Measurements from ENCODE around the gene FGF12.

- TF ChIP-seq CTCF (IDR thresholded peaks at IDR 0.05), result no peak
- TF ChIP-seq POLR2A (IDR thresholded peaks at IDR 0.05), result no peak
These were observed 212.3 kb downstream of the FGF12 start for GRCh38 chr3:192514754-192515663.

Measured in tibial nerve (tissue), 3 donors.